ENCODE data around the gene RASAL2. TPM values are rescaled to one million over a fixed set of nuclear protein-coding genes. Genes with fewer than 3 reads are reported as not detected.
"Not testable (repeated sequence)": the region's sequence is repeated elsewhere in the genome, so short reads cannot be mapped to it uniquely, and the experiment has no call there.

Gene RASAL2
- total and polyA plus RNA-seq, 2 experiments from 2014 or later = 16.0 to 42.2 TPM

DNA sequence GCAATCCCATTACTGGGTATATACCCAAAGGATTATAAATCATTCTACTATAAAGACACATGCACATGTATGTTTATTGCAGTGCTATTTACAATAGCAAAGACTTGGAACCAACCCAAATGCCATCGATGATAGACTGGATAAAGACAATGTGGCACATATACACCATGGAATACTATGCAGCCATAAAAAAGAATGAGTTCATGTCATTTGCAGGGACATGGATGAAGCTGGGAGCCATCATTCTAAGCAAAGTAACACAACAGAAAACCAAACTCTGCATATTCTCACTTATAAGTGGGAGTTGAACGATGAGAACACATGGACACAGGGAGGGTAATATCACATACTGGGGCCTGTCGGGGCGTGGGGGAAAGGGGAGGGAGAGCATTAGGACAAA, 2.5 kb upstream of the RASAL2 start:
- peaks cover 26% of the 10 kb centered on the region for H3K4me1 Mint-ChIP-seq
- H3K36me3 Mint-ChIP-seq (ENCODE audit: low read depth); H3K36me3 ChIP-seq (ENCODE audit: insufficient read depth); H3K27me3 ChIP-seq (ENCODE audit: insufficient read depth); H3K9me3 Mint-ChIP-seq; H3K9me2 ChIP-seq (ENCODE audit: insufficient read depth); ATAC-seq; H3K4me3 ChIP-seq; H3F3A ChIP-seq (replicated peaks; ENCODE audit: low read depth); H3K4me3 Mint-ChIP-seq; H3K27ac Mint-ChIP-seq; H3K27me3 Mint-ChIP-seq (ENCODE audit: insufficient read depth, low read depth, poor library complexity); DNase-seq (ENCODE audit: low spot score); H3K27ac ChIP-seq (ENCODE audit: low read depth); H3K4me2 ChIP-seq; H2AFZ ChIP-seq: not testable (repeated sequence)
- Histone ChIP-seq H4K20me1 (replicated peaks; ENCODE audit: insufficient read depth) (peaks cover 16% of the 10 kb centered on the region; the same call in 1 of the 2 replicates), H3K79me2 (replicated peaks; ENCODE audit: insufficient read depth) (peaks cover 25% of the 10 kb centered on the region), H3K4me1 (ENCODE audit: insufficient read depth) (peaks cover 25% of the 10 kb centered on the region)

GRCh38 chr1:178091986-178092745, 1.7 kb upstream of the RASAL2 start:
- Histone ChIP-seq H3K4me3 (peak overlapping the region; percentile 87), H2AFZ (no peak overlapping the region), H3K4me1 (ENCODE audit: insufficient read depth) (peaks cover 32% of the 10 kb centered on the region), H3K9me2 (ENCODE audit: insufficient read depth) (no peaks in the 10 kb centered on the region), H3F3A (replicated peaks; ENCODE audit: low read depth) (0 out of 2 replicates have a peak, but pooled peaks cover 3% of the 10 kb centered on the region), H3K79me2 (replicated peaks; ENCODE audit: insufficient read depth) (peaks cover 32% of the 10 kb centered on the region), H3K27ac (ENCODE audit: low read depth) (no peak overlapping the region), H3K4me2 (peak overlapping the region; percentile 77), H4K20me1 (replicated peaks; ENCODE audit: insufficient read depth) (peaks cover 21% of the 10 kb centered on the region; the same call in 1 of the 2 replicates), H3K36me3 (ENCODE audit: insufficient read depth) (no peaks in the 10 kb centered on the region), H3K27me3 (ENCODE audit: insufficient read depth) (no peaks in the 10 kb centered on the region)
- TF ChIP-seq, protein P1, sequence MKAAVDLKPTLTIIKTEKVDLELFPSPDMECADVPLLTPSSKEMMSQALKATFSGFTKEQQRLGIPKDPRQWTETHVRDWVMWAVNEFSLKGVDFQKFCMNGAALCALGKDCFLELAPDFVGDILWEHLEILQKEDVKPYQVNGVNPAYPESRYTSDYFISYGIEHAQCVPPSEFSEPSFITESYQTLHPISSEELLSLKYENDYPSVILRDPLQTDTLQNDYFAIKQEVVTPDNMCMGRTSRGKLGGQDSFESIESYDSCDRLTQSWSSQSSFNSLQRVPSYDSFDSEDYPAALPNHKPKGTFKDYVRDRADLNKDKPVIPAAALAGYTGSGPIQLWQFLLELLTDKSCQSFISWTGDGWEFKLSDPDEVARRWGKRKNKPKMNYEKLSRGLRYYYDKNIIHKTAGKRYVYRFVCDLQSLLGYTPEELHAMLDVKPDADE (IDR thresholded peaks at IDR 0.05) = no peak
- TF ChIP-seq STAT1 (IDR thresholded peaks at IDR 0.05; ENCODE audit: unreplicated experiment) = no peak
- TF ChIP-seq EZH2 (IDR thresholded peaks at IDR 0.05; ENCODE audit: low read depth, unreplicated experiment) = no peak
- TF ChIP-seq, protein P2, sequence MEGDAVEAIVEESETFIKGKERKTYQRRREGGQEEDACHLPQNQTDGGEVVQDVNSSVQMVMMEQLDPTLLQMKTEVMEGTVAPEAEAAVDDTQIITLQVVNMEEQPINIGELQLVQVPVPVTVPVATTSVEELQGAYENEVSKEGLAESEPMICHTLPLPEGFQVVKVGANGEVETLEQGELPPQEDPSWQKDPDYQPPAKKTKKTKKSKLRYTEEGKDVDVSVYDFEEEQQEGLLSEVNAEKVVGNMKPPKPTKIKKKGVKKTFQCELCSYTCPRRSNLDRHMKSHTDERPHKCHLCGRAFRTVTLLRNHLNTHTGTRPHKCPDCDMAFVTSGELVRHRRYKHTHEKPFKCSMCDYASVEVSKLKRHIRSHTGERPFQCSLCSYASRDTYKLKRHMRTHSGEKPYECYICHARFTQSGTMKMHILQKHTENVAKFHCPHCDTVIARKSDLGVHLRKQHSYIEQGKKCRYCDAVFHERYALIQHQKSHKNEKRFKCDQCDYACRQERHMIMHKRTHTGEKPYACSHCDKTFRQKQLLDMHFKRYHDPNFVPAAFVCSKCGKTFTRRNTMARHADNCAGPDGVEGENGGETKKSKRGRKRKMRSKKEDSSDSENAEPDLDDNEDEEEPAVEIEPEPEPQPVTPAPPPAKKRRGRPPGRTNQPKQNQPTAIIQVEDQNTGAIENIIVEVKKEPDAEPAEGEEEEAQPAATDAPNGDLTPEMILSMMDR (conservative IDR thresholded peaks at IDR 0.05; ENCODE audit: low read depth in 2 of 2) = no peak
- no peak for TF ChIP-seq POLR2AphosphoS5 (IDR thresholded peaks at IDR 0.05; ENCODE audit: low read depth)
- no peak for TF ChIP-seq NANOG (IDR thresholded peaks at IDR 0.05; ENCODE audit: borderline replicate concordance)
- no peak for TF ChIP-seq ZNF331 (CRISPR knock-in tag; IDR thresholded peaks at IDR 0.05; ENCODE audit: low read depth)
- no peak for TF ChIP-seq CREB1 (CRISPR knock-in tag; IDR thresholded peaks at IDR 0.05; ENCODE audit: low read depth)
- no peak for TF ChIP-seq ZNF114 (CRISPR knock-in tag; IDR thresholded peaks at IDR 0.05)
- no peak for TF ChIP-seq EZH2phosphoT487 (IDR thresholded peaks at IDR 0.05; ENCODE audit: unreplicated experiment)
- ATAC-seq = no peak
- no peak overlapping the region for H3K27ac Mint-ChIP-seq
- H3K27me3 Mint-ChIP-seq (ENCODE audit: insufficient read depth, low read depth, poor library complexity) = peaks cover 4% of the 10 kb centered on the region
- peak overlapping the region; percentile 93 for H3K4me3 Mint-ChIP-seq
- H3K9me3 Mint-ChIP-seq = no peaks in the 10 kb centered on the region
- no peak for DNase-seq (ENCODE audit: low spot score)
- no peaks in the 10 kb centered on the region for H3K36me3 Mint-ChIP-seq (ENCODE audit: low read depth)
- H3K4me1 Mint-ChIP-seq = peaks cover 33% of the 10 kb centered on the region

Data from GM23338 (cell line).